ENCODE data around the gene RBMS1.

DNA sequence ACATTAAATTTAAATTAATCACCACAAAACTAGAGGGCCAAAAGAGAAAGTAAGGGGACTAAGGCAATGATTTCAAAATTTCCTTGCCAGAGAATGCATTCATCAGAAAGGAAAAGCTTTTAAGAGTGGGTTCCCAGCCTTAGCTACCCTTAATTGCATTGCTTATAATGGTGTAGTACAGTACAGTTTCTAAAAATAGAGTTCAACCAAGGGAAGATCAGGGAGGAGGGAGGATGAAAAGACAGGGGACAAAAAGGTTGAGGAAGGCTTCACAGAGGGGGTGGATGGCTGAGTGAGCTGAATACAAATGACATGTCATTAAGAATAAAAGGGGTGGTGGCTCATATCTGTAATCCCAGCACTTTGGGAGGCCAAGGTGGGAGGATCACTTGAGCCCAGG, 119.9 kb downstream of the RBMS1 start:
- TF ChIP-seq CTCF (conservative IDR thresholded peaks at IDR 0.05 in 1 of 2, IDR thresholded peaks at IDR 0.05 in 1 of 2; ENCODE audit: extremely low read depth in 1 of 2, insufficient read depth in 1 of 2, low read depth in 1 of 2, low read length in 2 of 2) (no peak), EZH2 (IDR thresholded peaks at IDR 0.05; ENCODE audit: borderline replicate concordance, low read length) (no peak)
